B cell (primary cell): ENCODE measurements around the gene KLHL6.

ENCODE experiments used
- CTCF ChIP-seq: fragments of 200-600 bp; IDR thresholded peaks from one replicate; pipeline ENCODE4 v1.8.0; 2022; ENCODE audit warnings: antibody characterized with exemption, mild to moderate bottlenecking
- EZH2 ChIP-seq: IDR thresholded peaks from 2 replicates; pipeline ENCODE4 v1.6.1; 2012; ENCODE audit warnings: borderline replicate concordance, low read depth, mild to moderate bottlenecking, moderate library complexity, low read length; ENCODE audit not compliant: insufficient read depth, poor library complexity, severe bottlenecking

GRCh38 chr3:183468424-183468823, 87.1 kb downstream of the KLHL6 start:
- TF ChIP-seq CTCF (no peak), EZH2 (no peak)
